LNCaP clone FGC (cell line): ENCODE measurements around the gene ANKFN1.

Experiments
- DNase-seq: peaks from one replicate; pipeline ENCODE4 v3.0.0-alpha.2; 2011; ENCODE audit warnings: low read depth
- H3K4me3 ChIP-seq: 2 replicates; pipeline ENCODE4 v1.5.1; 2011; ENCODE audit warnings: mild to moderate bottlenecking, low read depth, low read length, control low read depth
- TF ChIP-seq, protein P1 (sequence below): IDR thresholded peaks from 2 replicates; pipeline ENCODE4 v1.5.1; 2012; ENCODE audit warnings: mild to moderate bottlenecking; ENCODE audit not compliant: control insufficient read depth, insufficient read depth; ENCODE audit errors: extremely low read depth

The ANKFN1 gene

DNA sequence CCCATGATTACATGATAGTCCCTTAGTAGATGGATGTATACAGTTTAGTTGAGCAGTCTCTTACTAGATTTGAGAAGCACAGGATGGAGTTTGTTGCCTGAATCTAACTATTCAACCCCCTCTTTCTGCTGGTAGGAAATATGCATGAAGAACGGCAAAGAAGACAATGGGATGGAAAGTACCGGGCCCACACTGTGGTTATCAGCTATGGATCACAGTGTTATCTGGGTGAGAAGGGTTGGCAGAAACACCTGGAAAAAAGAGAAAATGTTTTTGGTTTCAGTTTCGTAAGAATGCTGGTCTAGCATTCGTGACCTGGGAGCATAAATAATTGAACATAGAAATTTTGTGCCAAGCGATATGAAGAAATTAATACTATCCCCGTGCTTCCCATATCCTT, 53.1 kb downstream of the ANKFN1 start:
- no peak for DNase-seq
- TF ChIP-seq, protein P1, sequence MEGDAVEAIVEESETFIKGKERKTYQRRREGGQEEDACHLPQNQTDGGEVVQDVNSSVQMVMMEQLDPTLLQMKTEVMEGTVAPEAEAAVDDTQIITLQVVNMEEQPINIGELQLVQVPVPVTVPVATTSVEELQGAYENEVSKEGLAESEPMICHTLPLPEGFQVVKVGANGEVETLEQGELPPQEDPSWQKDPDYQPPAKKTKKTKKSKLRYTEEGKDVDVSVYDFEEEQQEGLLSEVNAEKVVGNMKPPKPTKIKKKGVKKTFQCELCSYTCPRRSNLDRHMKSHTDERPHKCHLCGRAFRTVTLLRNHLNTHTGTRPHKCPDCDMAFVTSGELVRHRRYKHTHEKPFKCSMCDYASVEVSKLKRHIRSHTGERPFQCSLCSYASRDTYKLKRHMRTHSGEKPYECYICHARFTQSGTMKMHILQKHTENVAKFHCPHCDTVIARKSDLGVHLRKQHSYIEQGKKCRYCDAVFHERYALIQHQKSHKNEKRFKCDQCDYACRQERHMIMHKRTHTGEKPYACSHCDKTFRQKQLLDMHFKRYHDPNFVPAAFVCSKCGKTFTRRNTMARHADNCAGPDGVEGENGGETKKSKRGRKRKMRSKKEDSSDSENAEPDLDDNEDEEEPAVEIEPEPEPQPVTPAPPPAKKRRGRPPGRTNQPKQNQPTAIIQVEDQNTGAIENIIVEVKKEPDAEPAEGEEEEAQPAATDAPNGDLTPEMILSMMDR, result no peak
- H3K4me3 ChIP-seq, result no peak overlapping the region

DNA sequence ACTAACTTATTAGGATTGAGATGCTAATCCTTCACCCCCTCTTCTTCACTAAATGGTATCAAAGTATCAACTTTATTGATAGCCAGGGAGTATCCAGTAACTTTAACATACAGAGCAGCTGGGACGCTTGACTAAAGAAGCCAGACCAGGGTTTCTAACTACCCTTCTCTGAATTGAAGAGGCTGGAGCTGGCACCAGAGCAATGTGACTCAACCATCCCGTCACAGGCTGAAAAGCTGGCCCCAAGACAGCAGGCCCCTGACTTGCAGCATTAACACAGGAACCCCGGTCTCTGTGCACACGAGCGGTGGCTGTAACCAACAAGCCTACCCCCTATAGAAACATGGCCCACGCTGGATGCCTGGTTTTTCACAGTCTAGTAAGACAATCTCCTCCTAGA, 59.8 kb downstream of the ANKFN1 start:
- no peak overlapping the region for H3K4me3 ChIP-seq
- TF ChIP-seq, protein P1, result no peak
- no peak for DNase-seq

DNA sequence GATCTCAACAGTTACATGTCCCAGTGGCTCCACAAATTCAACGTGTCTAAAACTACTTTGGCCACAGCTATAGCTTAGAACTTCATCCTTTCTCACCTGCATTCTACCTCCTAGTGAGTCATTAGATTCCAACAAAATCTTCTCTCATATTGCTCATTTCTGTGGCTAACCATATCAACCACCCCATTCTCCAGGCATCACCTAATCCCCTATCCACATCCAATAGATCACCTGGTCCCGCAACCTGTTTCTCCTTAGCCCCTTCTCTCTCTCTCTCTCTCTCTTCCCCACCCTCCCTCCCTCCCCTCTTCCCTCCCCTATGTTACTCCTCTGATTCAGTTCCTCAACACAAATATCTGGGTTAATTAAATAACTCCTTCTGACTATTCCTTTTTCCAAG, 64.6 kb downstream of the ANKFN1 start:
- DNase-seq, result no peak
- TF ChIP-seq, protein P1, result no peak
- H3K4me3 ChIP-seq, result no peak overlapping the region

DNA sequence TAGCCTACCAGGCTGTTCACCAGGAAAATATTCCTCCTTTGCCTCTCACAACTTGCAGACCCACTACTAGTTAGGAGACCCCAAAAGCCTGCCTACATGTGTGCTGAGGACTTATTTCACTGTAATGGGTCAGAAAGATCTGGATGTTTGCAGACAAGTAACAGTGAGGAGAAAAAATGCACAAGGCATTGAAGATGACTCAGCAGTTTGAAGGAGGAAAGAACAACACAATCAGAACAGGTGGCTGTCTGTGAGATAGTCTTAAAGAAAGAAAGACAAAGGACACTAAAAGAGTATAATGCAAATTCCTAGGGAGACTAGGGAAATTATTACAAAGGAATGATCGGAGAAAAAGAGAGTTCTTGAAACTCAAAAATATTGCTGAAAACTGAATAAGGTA, 69.0 kb downstream of the ANKFN1 start:
- no peak overlapping the region for H3K4me3 ChIP-seq
- DNase-seq, result no peak
- TF ChIP-seq, protein P1, result no peak

DNA sequence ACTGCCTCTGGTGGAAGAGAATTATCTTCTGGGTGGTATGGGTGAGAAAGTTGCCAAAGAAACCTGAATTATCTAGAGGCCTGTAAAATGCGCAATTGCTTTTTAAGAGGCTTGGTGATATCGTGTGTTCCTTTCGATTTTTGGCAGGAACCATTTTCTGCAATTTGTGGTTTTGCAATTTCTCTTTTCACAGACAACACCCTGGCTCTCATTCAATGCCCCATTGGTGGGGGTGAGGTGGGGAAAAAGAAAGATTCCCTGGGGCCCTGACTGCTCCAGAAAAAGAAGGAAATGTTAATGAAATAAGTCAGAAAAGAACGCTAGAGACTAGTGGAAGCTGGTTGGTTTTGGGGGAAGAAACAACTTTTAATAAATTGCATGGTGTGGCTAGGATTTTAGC, 77.4 kb downstream of the ANKFN1 start:
- DNase-seq, result no peak
- no peak overlapping the region for H3K4me3 ChIP-seq
- TF ChIP-seq, protein P1, result no peak

DNA sequence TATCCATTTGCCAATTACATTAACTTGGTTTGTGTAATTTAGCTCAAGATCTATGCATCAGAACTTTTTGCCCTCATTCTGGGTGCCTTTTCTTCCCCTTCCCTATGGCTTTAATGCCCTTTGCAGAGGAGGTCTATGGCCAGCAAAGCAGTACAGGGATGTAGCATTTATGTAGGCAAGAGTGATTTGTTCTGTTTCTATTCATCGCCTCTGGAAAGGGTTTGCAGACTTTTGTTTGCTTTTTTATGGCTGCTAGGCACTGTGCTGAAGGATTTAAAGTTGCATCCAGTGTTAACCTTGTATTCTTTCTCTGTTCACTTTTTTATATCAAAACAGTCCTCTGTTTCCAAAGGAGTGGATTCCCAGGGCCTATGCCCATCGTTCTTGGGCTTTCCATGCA, 78.0 kb downstream of the ANKFN1 start:
- H3K4me3 ChIP-seq, result no peak overlapping the region
- no peak for DNase-seq
- TF ChIP-seq, protein P1, result no peak

DNA sequence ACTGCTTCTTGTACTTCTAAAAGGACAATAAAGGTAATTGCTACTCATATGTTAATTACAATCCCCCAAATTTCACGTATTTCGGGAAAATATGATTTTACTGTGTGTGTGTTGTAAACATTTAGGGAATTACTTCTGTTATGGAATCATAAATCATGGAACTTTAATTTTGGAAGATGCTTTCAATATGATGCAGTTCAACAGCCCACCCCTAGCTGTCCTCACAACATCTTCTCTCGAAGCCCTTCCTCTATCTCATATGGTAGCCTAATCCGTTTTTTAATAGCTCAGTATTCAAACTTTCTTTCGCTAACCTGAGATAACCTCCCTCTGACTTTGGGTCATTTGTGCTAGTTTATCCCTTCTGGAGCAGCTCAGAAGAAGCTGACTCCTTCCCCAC, 78.4 kb downstream of the ANKFN1 start:
- H3K4me3 ChIP-seq, result no peak overlapping the region
- DNase-seq, result no peak
- TF ChIP-seq, protein P1, result peak; percentile 39; the same call in 1 of the 2 replicates
